ENCODE data around the gene SP7. TPM values are rescaled to one million over a fixed set of nuclear protein-coding genes. Genes with fewer than 3 reads are reported as not detected.

SP7 gene
- total and polyA plus RNA-seq, 4 donors, result 0.33 TPM; not detected in 3

DNA sequence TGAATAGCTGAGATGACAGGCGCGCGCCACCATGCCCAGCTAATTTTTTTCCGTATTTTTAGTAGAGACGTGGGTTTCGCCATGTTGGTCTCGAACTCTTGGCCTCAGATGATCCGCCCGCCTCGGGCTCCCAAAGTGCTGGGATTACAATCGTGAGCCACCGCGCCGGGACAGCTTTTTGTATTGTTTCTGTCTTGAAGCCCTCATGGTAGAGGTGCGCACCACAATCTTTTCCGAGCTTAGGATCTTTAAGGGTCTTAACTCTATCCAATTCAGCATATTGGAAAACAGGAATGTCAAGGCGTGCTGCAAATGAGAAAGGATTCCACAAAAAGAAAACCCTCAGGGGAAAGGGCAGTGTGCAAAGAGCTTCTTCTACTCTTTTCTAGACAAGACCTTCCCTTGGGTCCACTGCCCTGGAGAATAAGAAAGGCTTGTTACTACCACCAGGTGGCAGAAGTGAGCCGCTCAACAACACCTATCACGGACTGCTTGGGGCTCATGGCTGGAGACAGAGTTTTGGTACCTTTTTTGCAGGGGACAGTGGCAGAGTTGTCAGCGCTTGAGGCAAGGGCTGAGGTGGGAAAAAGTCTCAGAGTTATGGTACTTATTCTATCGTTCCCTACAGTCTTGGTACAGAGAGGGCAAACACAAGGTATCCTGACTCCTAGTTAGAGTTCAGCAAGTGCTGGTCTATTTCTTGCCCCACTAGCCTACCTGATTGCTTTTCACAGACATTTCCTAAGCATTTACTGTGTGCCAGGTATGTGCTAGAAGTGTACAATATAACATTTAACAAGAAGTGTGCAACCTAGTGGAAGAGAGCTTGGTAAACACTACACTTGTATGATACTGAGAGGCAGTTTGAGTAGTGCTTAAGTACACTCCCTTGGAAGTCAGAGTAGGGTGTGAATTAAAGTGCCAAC lies 16.4 kb upstream of the SP7 start:
- Histone ChIP-seq H3K4me1 (ENCODE audit: control insufficient read depth in 1 of 2, insufficient read depth in 2 of 2, low read length in 2 of 2) (no peaks in the 10 kb centered on the region), H3K9me3 (ENCODE audit: control insufficient read depth, low read length) (no peaks in the 10 kb centered on the region), H3K27ac (ENCODE audit: low read depth in 1 of 2, low read length in 2 of 2) (no peak overlapping the region), H3K27me3 (ENCODE audit: control insufficient read depth in 1 of 2, insufficient read depth in 2 of 2, low read length in 1 of 2) (no peaks in the 10 kb centered on the region), H3K36me3 (ENCODE audit: control insufficient read depth in 1 of 2, insufficient read depth in 2 of 2, low read length in 1 of 2) (no peaks in the 10 kb centered on the region), H3K4me3 (ENCODE audit: low read length in 2 of 2) (no peak overlapping the region)
- DNase-seq (peak; percentile 86 to 87), ATAC-seq (ENCODE audit: low FRiP score) (peak; percentile 96)
- WGBS, 2 donors, result 58 to 61% methylated on average over 21 of the region's 21 CpGs
- intact Hi-C loops (cut with DNase I), result loop anchor here (1.0 to 5.0 kb wide), 3 partner anchors 69 to 156 kb away; partner anchors contain the start of gene NPFF (in 1 of the 2)

DNA sequence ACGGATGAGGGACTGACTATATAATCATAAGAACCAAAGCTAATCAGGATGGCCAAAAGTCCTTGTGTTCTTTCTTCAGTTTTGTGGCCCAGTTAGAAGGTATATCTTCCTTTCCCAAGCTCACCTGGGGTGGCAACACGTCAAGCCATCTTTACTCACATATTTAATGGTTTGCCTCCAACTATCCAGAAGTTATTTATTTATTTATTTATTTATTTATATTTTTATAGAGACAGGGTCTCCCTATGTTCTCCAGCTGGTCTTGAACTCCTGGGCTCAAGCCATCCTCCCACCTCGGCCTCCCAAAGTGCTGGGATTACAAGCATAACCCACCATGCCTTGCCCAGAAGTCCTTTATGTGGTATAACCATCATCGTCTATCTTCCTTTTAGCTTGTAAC lies 11.8 kb upstream of the SP7 start:
- Histone ChIP-seq H3K9me3 (ENCODE audit: control insufficient read depth, low read length) (no peaks in the 10 kb centered on the region), H3K4me1 (ENCODE audit: control insufficient read depth in 1 of 2, insufficient read depth in 2 of 2, low read length in 2 of 2) (no peaks in the 10 kb centered on the region), H3K4me3 (ENCODE audit: low read length in 2 of 2) (no peak overlapping the region), H3K36me3 (ENCODE audit: control insufficient read depth in 1 of 2, insufficient read depth in 2 of 2, low read length in 1 of 2) (no peaks in the 10 kb centered on the region), H3K27ac (ENCODE audit: low read depth in 1 of 2, low read length in 2 of 2) (no peak overlapping the region), H3K27me3 (ENCODE audit: control insufficient read depth in 1 of 2, insufficient read depth in 2 of 2, low read length in 1 of 2) (no peaks in the 10 kb centered on the region)
- intact Hi-C loops (cut with DNase I), result no loop called here
- 85 to 87% methylated on average over 4 of the region's 4 CpGs for WGBS, 2 donors
- no peak for ATAC-seq (ENCODE audit: low FRiP score)
- DNase-seq, result no peak

DNA sequence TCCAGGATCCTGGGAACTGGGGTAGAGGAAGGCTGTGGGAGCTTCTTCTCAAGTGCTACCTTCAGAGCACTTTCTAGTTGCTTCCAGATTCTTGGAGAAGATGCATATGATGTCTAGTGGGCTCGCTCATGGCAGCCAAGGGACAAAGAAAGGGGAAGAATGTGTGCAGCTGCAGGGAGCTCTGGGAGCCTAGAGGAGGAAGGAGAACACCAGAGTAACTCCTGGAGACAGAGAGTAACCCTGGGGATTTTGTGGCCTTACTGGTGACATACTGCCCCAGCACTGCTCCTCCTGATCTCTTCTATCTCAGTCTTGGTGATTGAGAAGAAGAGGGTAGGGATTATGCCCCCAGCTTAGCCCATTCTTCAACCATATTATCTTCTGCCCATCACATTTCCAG lies 10.3 kb upstream of the SP7 start:
- no peak overlapping the region for H3K27ac ChIP-seq (ENCODE audit: low read depth in 1 of 2, low read length in 2 of 2)
- H3K4me1 ChIP-seq (ENCODE audit: control insufficient read depth in 1 of 2, insufficient read depth in 2 of 2, low read length in 2 of 2), result no peaks in the 10 kb centered on the region
- no peaks in the 10 kb centered on the region for H3K9me3 ChIP-seq (ENCODE audit: control insufficient read depth, low read length)
- H3K36me3 ChIP-seq (ENCODE audit: control insufficient read depth in 1 of 2, insufficient read depth in 2 of 2, low read length in 1 of 2), result no peaks in the 10 kb centered on the region
- H3K4me3 ChIP-seq (ENCODE audit: low read length in 2 of 2), result no peak overlapping the region
- DNase-seq (no peak), ATAC-seq (ENCODE audit: low FRiP score) (no peak)
- intact Hi-C loops (cut with DNase I), result no loop called here
- WGBS, 2 donors, result 93 to 96% methylated on average over 1 of the region's 1 CpG
- H3K27me3 ChIP-seq (ENCODE audit: control insufficient read depth in 1 of 2, insufficient read depth in 2 of 2, low read length in 1 of 2), result no peaks in the 10 kb centered on the region

DNA sequence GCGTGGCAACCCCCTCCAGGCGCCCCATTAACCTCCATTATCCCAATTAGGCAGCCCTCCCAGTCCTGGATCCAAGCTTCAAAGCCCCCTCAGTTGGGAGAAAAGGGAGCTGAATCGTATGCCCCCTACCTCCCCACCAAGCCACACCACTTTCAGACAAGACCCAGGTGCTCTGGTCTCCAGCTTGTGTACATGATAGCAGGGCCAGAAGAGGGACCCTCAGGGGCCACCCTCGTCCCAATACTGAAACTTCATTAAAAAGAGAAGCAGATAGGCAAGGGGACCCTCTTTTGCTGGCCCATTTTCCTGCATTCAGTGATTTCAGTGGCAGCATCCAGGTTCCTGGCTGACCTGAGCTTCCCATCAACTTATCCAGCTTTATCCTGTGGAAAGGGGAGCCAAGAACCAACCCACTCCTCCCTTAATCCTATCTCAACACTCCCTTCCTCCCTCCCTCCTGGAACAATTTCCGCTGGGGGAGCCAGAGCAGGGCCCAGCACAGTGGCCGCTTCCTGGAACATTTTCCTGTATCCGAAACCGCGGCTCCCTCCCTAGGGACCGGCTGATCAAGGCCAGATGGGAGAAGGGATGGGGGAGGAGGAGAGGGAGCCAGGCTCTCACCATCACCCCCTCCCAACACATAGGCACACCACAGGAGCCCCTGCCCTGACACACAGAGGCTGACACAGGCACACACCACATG lies 9.5 kb upstream of the SP7 start:
- no peak overlapping the region for H3K4me3 ChIP-seq (ENCODE audit: low read length in 2 of 2)
- ATAC-seq (ENCODE audit: low FRiP score) (peak; percentile 36), DNase-seq (no peak)
- no peaks in the 10 kb centered on the region for H3K4me1 ChIP-seq (ENCODE audit: control insufficient read depth in 1 of 2, insufficient read depth in 2 of 2, low read length in 2 of 2)
- intact Hi-C loops (cut with DNase I), result loop anchor here in 1 of 2 donors (1.0 kb wide), 1 partner anchor 18 kb away; no protein-coding TSS in a partner anchor
- H3K9me3 ChIP-seq (ENCODE audit: control insufficient read depth, low read length), result no peaks in the 10 kb centered on the region
- no peaks in the 10 kb centered on the region for H3K27me3 ChIP-seq (ENCODE audit: control insufficient read depth in 1 of 2, insufficient read depth in 2 of 2, low read length in 1 of 2)
- H3K36me3 ChIP-seq (ENCODE audit: control insufficient read depth in 1 of 2, insufficient read depth in 2 of 2, low read length in 1 of 2), result no peaks in the 10 kb centered on the region
- peak overlapping the region in 1 of 2 donors; percentile 38 for H3K27ac ChIP-seq (ENCODE audit: low read depth in 1 of 2, low read length in 2 of 2)
- WGBS, 2 donors, result 16 to 17% methylated on average over 10 of the region's 10 CpGs

DNA sequence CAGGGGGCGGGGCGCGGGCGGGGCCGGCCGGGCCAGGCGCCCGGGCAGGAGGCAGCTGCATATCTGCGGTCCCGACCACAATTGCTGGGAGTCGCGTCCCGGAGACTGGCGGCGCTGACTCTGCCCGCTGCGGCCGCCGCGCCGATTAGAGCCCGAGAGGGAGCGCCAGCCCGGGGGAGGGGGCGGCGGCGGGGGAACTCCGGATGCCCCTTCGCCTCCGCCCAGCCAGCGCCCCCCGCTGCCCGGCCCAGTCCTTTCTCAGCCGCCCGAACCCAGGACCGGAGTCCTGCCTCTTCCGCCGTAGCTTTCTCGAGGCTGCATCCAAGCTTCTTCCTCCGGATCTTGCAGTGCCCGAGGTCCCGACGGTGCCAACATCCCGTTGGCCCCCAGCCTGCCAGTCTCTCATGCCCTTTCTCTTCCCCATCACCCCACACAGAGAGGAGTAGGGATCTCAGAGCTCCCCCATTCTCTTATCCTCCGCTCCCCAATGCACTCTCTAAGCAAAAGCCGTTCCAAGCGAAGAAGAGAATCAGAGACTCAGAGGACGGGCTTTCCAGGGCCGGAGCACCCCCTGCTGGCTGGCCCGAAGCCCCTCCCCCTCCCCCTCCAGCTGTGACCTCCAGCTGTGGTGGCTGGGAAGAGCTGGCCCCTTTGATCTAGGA lies 8.8 kb upstream of the SP7 start:
- no peaks in the 10 kb centered on the region for H3K4me1 ChIP-seq (ENCODE audit: control insufficient read depth in 1 of 2, insufficient read depth in 2 of 2, low read length in 2 of 2)
- H3K27ac ChIP-seq (ENCODE audit: low read depth in 1 of 2, low read length in 2 of 2), result peak overlapping the region; percentile 9 to 64
- WGBS, 2 donors, result 0% methylated on average over 41 to 50 of the region's 50 CpGs
- no peaks in the 10 kb centered on the region for H3K27me3 ChIP-seq (ENCODE audit: control insufficient read depth in 1 of 2, insufficient read depth in 2 of 2, low read length in 1 of 2)
- H3K9me3 ChIP-seq (ENCODE audit: control insufficient read depth, low read length), result no peaks in the 10 kb centered on the region
- peak; percentile 78 to 92 for DNase-seq
- H3K4me3 ChIP-seq (ENCODE audit: low read length in 2 of 2), result peak overlapping the region; percentile 72 to 76
- intact Hi-C loops (cut with DNase I), result loop anchor here in 1 of 2 donors (1.0 kb wide), 1 partner anchor 18 kb away; no protein-coding TSS in a partner anchor
- no peaks in the 10 kb centered on the region for H3K36me3 ChIP-seq (ENCODE audit: control insufficient read depth in 1 of 2, insufficient read depth in 2 of 2, low read length in 1 of 2)
- peak; percentile 95 for ATAC-seq (ENCODE audit: low FRiP score)

DNA sequence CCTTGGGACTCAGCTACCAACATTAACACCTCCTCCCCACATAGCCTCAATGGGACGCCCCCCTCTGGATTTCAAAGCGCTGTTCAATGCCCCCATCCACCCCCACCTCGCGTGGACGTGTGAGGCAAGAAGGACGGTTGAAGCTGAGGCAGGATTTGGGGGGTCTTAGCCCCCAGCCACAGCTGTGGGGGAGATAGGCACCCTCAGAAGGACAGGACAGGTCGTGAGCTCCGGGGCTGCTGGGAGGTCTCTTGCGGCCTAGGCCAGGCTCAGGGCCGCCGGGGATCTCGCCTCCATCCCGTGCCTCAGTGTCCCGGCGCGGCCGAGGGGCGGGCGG lies 8.3 kb upstream of the SP7 start:
- H3K9me3 ChIP-seq (ENCODE audit: control insufficient read depth, low read length), result no peaks in the 10 kb centered on the region
- H3K4me1 ChIP-seq (ENCODE audit: control insufficient read depth in 1 of 2, insufficient read depth in 2 of 2, low read length in 2 of 2), result no peaks in the 10 kb centered on the region
- no peaks in the 10 kb centered on the region for H3K27me3 ChIP-seq (ENCODE audit: control insufficient read depth in 1 of 2, insufficient read depth in 2 of 2, low read length in 1 of 2)
- no peak overlapping the region for H3K27ac ChIP-seq (ENCODE audit: low read depth in 1 of 2, low read length in 2 of 2)
- ATAC-seq (ENCODE audit: low FRiP score) (no peak), DNase-seq (no peak)
- intact Hi-C loops (cut with DNase I), result no loop called here
- 3 to 5% methylated on average over 15 to 19 of the region's 19 CpGs for WGBS, 2 donors
- H3K36me3 ChIP-seq (ENCODE audit: control insufficient read depth in 1 of 2, insufficient read depth in 2 of 2, low read length in 1 of 2), result no peaks in the 10 kb centered on the region
- H3K4me3 ChIP-seq (ENCODE audit: low read length in 2 of 2), result peak overlapping the region; percentile 72 to 76

DNA sequence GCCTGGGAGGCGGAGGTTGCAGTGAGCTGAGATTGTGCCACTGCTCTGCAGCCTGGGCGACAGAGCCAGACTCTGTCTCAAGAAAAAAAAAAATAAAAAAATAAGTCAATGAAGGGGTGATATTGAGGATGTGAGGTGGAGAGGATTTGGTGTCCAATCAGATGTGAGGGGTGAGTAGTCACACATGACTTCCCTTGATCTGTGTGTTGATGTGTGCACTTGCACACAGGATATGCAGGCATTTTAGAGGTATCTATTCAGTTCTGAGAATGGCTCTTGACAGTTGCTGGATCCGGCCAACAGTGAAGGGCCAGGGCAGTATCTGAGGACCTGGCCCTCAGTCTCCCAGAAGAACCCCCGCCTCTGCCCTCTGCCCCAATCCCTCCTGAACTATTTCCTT lies 7.8 kb upstream of the SP7 start:
- no peak for DNase-seq
- no peaks in the 10 kb centered on the region for H3K9me3 ChIP-seq (ENCODE audit: control insufficient read depth, low read length)
- intact Hi-C loops (cut with DNase I), result no loop called here
- 93 to 98% methylated on average over 4 of the region's 4 CpGs for WGBS, 2 donors
- no peak overlapping the region for H3K4me3 ChIP-seq (ENCODE audit: low read length in 2 of 2)
- ATAC-seq (ENCODE audit: low FRiP score), result no peak
- no peaks in the 10 kb centered on the region for H3K27me3 ChIP-seq (ENCODE audit: control insufficient read depth in 1 of 2, insufficient read depth in 2 of 2, low read length in 1 of 2)
- no peak overlapping the region for H3K27ac ChIP-seq (ENCODE audit: low read depth in 1 of 2, low read length in 2 of 2)
- H3K36me3 ChIP-seq (ENCODE audit: control insufficient read depth in 1 of 2, insufficient read depth in 2 of 2, low read length in 1 of 2), result no peaks in the 10 kb centered on the region
- H3K4me1 ChIP-seq (ENCODE audit: control insufficient read depth in 1 of 2, insufficient read depth in 2 of 2, low read length in 2 of 2), result no peaks in the 10 kb centered on the region

DNA sequence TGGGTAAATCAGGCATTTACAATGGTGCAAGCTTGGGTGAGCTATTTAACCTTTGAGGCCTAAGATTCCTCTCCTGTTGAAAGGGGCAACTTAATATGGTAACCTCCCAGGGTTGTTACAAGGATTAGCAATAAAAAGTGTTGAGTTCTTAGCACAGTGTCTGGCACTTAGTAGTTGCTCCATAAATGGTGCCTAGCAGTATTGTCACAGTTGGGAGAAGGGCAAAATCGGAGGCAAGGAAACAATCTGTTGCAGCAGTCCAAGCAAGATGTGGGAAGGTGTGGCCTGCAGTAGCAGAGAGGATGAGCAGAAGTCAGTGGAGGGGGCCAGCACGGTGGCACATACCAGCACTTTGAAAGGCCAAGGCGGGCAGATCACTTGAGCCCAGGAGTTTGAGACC lies 7.3 kb upstream of the SP7 start:
- Histone ChIP-seq H3K9me3 (ENCODE audit: control insufficient read depth, low read length) (no peaks in the 10 kb centered on the region), H3K4me3 (ENCODE audit: low read length in 2 of 2) (no peak overlapping the region), H3K36me3 (ENCODE audit: control insufficient read depth in 1 of 2, insufficient read depth in 2 of 2, low read length in 1 of 2) (no peaks in the 10 kb centered on the region), H3K27ac (ENCODE audit: low read depth in 1 of 2, low read length in 2 of 2) (no peak overlapping the region), H3K4me1 (ENCODE audit: control insufficient read depth in 1 of 2, insufficient read depth in 2 of 2, low read length in 2 of 2) (no peaks in the 10 kb centered on the region), H3K27me3 (ENCODE audit: control insufficient read depth in 1 of 2, insufficient read depth in 2 of 2, low read length in 1 of 2) (no peaks in the 10 kb centered on the region)
- DNase-seq (no peak), ATAC-seq (ENCODE audit: low FRiP score) (no peak)
- 64 to 68% methylated on average over 3 of the region's 3 CpGs for WGBS, 2 donors
- intact Hi-C loops (cut with DNase I), result no loop called here

Measured in aorta (tissue), 5 donors.